HG03045 (cell line): Measurements from ENCODE around the gene SPINK9.
A peak's percentile ranks its signal among the peaks of the same experiment; 100 is the strongest.

Experiments used
- ATAC-seq: cut with Tn5 transposase; IDR thresholded peaks from one replicate; pipeline ENCODE4 v1.9.1; 2021; ENCODE audit warnings: mild to moderate bottlenecking, moderate library complexity; ENCODE audit not compliant: unreplicated experiment

The SPINK9 gene

DNA sequence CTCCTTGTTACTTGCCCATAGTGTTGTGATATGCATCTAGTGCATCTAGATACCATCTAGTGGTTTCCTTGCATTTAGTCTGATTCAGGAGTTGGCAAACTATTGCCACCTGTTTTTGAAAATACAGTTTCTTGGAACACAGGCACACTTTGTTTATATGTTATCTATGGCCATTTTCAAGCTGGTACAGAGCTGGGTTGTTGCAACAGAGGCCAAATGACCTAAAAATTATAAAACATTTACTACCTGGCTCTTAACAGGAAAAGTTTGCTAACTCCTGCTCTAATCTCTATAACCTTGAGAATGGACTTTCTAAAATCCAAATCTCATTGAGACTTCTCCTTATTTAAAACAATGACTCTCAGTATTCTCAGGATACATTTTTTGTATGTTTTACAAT lies 29.0 kb downstream of the SPINK9 start:
- ATAC-seq, result no peak

DNA sequence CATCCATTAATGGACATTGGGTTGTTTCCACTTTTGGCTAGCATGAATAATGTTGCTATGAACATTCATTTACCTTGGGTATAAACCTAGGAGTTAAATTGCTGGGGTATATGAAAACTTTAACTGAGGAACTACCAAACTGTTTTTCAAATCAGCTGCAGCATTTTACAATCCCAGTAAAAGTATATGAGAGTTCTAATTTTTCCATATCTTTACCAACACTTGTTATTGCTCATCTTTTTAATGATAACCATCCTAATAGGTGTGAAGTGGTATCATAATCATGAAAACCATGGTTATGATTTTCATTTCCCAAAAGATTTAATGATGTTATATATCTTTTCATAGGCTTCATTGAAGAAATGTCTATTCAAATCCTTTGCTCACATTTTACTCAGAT lies 32.9 kb downstream of the SPINK9 start:
- ATAC-seq, result no peak

GRCh38 chr5:148372166-148372725 lies 36.9 kb downstream of the SPINK9 start:
- no peak for ATAC-seq

- no peak for ATAC-seq
Measured at GRCh38 chr5:148372893-148373292, 37.5 kb downstream of the SPINK9 start.

DNA sequence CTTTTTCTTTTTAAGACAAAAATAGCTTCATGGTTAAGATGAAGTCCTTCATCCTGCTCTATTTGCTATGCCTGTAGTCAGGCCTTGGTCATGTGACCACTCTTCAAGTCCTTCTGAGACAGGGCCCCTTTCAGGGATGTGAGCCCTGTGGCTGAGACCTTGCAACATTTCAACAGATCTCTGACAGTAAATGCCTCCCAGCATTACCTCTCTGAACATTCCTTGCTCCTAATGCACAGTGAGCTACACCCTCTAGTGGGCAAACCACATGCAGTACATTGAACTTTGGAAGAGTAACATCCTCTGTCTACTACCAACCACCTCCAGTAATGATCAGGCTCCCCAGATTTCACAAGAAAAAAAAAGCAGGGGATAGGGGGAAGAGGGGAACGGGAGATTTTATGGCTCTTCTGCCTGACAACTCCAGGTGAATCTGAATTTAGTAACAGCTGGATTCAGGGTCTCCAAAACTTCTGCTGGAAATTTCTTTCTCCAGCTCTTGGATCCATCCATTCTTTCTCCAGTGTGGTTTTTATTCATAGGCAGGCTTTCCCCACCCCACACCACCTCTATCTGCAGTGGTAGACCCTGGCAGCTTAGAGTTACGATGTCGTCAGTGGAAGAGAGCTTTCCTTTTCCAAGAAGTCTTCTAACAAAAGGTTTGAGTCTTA lies 39.5 kb downstream of the SPINK9 start:
- ATAC-seq, result peak; percentile 83

- ATAC-seq, result no peak
Measured at GRCh38 chr5:148376198-148376597, 40.8 kb downstream of the SPINK9 start.

DNA sequence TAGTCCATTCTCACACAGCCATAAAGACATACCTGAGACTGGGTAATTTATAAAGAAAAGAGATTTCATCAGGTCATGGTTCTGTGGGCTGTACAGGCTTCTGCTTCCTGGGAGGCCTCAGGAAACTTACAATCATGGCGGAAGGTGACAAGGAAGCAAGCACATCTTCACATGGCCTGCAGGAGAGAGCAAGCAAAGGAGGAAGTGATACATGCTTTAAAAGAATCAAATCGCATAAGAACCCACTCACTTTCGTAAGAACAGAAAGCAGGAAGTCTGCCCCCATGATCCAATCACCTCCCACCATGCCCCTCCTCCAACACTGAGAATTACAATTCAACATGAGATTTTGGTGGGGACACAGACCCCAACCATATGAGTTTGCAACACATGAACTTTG lies 43.3 kb downstream of the SPINK9 start:
- ATAC-seq, result no peak

DNA sequence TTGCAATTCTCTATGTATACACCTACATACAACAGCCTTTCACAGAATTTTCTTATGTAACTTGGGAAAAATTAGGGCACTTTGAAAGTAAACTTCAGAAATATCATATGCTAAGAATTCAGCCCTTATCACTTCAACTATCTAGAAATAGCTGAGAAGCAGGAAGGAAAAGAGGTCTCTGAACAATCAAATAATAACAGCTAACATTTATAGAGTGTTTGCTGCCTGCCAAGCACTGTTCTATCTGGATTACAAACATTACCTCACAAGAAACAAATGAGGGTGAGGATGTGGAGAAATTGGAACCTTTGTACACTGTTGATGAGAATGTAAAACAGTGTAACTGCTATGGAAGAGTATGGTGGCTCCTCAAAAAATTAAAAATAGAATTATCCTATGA lies 44.0 kb downstream of the SPINK9 start:
- no peak for ATAC-seq

DNA sequence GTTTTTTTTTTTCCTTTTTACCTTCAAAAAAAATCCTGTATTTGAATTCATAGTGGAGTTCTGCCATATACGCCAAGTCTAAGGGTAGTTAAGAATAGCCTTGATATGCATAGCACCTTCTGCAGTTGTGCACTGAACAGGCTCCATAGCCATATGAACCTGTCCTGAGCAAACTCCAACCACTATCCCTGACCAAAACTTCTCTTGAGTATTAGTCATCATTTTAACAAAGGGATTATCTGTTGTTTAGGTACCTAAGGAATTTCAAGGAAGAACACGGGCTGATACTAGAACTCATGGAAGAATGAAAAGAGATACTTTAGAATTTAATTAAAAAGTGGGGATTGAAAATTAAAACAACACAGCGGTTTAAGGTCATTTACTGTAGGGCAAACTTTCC lies 46.5 kb downstream of the SPINK9 start:
- no peak for ATAC-seq

DNA sequence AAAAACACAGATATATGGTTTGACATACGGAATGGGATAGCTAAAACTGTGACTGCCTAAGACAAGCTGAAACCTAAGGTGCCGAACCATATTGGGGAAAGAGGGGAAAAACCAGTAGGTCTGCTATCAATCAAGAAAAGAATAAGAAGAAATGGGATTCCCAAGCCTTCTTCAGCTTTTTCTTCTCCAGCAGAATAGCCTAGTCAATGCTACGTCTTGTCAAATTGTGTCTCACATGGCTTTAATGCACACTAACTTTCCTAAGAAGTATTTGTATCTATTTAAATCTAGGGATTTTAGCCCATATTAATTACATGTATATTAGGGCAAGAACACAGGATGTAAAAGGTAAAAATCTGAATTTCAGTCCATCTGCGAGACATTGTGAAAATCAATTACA lies 47.6 kb downstream of the SPINK9 start:
- ATAC-seq, result no peak

- peak; percentile 99 for ATAC-seq
Measured at GRCh38 chr5:148383564-148384379, 48.4 kb downstream of the SPINK9 start, which contains the start of gene FBXO38. Gene FBXO38 (plus strand): TSS chr5:148383958. CDS start chr5:148394777, 10,819 bp downstream.

- ATAC-seq, result peak; percentile 25
Measured at GRCh38 chr5:148384380-148384737, 49.0 kb downstream of the SPINK9 start.

GRCh38 chr5:148385094-148385493 lies 49.7 kb downstream of the SPINK9 start:
- ATAC-seq, result no peak

DNA sequence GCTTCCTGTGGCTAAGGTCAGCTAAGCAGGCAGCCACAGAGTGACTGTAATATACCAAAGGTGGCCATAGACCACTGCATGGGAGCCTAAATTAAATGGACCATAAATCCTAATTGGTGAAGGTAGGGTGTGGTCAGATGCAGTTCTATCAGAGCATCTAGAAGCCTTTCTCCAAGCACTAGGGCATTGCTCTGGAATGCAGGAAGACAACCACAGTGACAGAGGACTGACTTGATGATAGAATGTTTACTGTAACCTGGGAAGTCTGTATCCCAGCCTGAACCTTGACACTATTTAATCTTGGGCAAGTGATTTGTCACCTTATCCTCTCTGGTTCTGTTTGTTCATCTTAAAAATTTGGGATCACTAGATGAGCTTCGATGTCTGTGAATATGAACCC lies 50.7 kb downstream of the SPINK9 start:
- no peak for ATAC-seq

DNA sequence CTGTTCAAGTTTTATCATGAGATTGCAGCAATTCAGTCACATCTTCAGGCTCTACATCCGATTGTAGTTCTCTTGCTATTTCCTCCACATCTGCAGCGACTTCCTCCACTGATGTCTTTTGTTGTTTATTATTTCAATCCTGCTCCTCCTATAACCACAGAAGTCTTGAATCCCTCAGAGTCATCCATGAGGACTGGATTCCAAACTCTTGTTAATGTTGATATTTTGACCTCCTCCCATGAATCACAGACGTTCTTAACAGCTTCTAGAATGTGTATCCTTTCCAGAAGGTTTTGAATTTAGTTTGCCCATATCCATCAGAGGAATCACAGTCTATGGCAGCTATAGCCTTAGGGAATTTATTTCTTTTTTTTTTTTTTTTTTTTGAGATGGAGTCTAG lies 52.0 kb downstream of the SPINK9 start:
- no peak for ATAC-seq

DNA sequence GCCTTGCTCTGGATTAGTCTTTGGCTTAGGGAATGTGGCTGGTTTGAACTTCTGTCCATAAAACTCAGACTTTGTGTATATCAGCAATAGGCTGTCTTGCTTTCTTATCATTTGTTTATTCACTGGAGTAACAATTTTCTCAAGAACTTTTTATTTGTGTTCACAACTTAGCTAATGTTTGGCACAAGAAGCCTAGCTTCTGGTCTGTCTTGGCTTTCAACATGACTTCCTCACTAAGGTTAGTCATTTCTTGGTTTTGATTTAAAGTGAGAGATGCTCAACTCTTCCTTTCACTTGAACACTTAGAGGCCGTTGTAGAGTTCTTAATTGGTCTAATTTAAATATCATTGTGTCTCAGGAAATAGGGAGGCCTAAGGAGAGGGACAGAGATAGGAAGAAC lies 53.3 kb downstream of the SPINK9 start:
- no peak for ATAC-seq
